ENCODE results near the gene MARCHF9. TPM values are rescaled to one million over a fixed set of nuclear protein-coding genes. Genes with fewer than 3 reads are reported as not detected.

The MARCHF9 gene
- polyA plus RNA-seq, 1 of the 3 experiments (the other 2 are of a cell fraction), result 24.2 TPM

DNA sequence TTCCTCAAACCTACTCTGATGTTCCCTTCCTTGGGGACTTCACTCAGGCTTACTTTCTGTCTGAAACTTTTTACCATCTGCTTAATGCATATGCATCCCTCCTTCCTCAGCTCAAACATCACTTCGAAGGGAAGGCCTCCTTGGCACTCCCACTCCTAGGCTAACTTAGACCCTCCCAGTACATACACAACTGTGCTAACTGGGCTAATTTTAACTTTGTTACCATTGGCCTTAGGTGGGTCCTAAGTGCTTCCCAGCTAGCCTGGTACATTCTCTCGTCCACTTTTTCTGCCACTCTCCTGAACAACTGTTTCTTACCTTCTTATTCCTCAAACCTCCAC lies 21.3 kb downstream of the MARCHF9 start:
- Histone ChIP-seq H3K4me2 (no peak overlapping the region), H3F3A (replicated peaks; ENCODE audit: insufficient read depth) (peaks cover 11% of the 10 kb centered on the region), H3K9me2 (no peaks in the 10 kb centered on the region), H3K9me3 (no peaks in the 10 kb centered on the region), H3K27ac (ENCODE audit: low read depth in 2 of 2, low read length in 1 of 2) (no peak overlapping the region), H3K4me1 (ENCODE audit: control insufficient read depth in 1 of 2, insufficient read depth in 2 of 2, low read depth in 1 of 2, low read length in 1 of 2) (peaks cover 0 to 6% of the 10 kb centered on the region in 2 experiments; a peak in 1 of 4 replicates), H3K79me2 (ENCODE audit: insufficient read depth) (peaks cover 22% of the 10 kb centered on the region), H3K27me3 (ENCODE audit: insufficient read depth) (no peaks in the 10 kb centered on the region), H3K36me3 (replicated peaks in 1 of 2; ENCODE audit: control insufficient read depth in 1 of 2, insufficient read depth in 2 of 2, low read length in 1 of 2) (peaks cover 7 to 9% of the 10 kb centered on the region in 2 experiments), H3K9ac (no peak overlapping the region), H3K4me3 (ENCODE audit: low read depth in 2 of 2, low read length in 1 of 2) (no peak overlapping the region), H2AFZ (ENCODE audit: low read depth) (no peak overlapping the region), H4K20me1 (ENCODE audit: insufficient read depth) (no peaks in the 10 kb centered on the region)
- ChIA-PET POLR2A (no interaction called here), CTCF (interaction anchor here (0.7 to 2.3 kb wide), 4 partner anchors 18 to 145 kb away, joined by 3 to 7 read pairs (median 3); no protein-coding TSS in a partner anchor)
- no peak for DNase-seq
- no peak for TF ChIP-seq RFX5 (IDR thresholded peaks at IDR 0.05; ENCODE audit: low read length)
- TF ChIP-seq CTCF (IDR thresholded peaks at IDR 0.05), result no peak
- TF ChIP-seq POLR2AphosphoS5 (IDR thresholded peaks at IDR 0.05; ENCODE audit: low read depth, low read length), result no peak
- no peak for TF ChIP-seq GABPA (IDR thresholded peaks at IDR 0.05; ENCODE audit: low read depth)
- no peak for TF ChIP-seq SMC3 (IDR thresholded peaks at IDR 0.05; ENCODE audit: low read depth, low read length)
- TF ChIP-seq EZH2phosphoT487 (IDR thresholded peaks at IDR 0.05; ENCODE audit: borderline replicate concordance, low read depth), result no peak
- no peak for TF ChIP-seq CHD2 (IDR thresholded peaks at IDR 0.05; ENCODE audit: low read length, partially characterized antibody)
- TF ChIP-seq, protein P1, sequence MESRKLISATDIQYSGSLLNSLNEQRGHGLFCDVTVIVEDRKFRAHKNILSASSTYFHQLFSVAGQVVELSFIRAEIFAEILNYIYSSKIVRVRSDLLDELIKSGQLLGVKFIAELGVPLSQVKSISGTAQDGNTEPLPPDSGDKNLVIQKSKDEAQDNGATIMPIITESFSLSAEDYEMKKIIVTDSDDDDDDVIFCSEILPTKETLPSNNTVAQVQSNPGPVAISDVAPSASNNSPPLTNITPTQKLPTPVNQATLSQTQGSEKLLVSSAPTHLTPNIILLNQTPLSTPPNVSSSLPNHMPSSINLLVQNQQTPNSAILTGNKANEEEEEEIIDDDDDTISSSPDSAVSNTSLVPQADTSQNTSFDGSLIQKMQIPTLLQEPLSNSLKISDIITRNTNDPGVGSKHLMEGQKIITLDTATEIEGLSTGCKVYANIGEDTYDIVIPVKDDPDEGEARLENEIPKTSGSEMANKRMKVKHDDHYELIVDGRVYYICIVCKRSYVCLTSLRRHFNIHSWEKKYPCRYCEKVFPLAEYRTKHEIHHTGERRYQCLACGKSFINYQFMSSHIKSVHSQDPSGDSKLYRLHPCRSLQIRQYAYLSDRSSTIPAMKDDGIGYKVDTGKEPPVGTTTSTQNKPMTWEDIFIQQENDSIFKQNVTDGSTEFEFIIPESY (IDR thresholded peaks at IDR 0.05; ENCODE audit: borderline replicate concordance, low read depth), result no peak
- no peak for TF ChIP-seq ELF1 (IDR thresholded peaks at IDR 0.05)
- TF ChIP-seq TEAD4 (IDR thresholded peaks at IDR 0.05; ENCODE audit: borderline replicate concordance, insufficient read depth), result no peak
- TF ChIP-seq TCF12 (IDR thresholded peaks at IDR 0.05), result no peak
- TF ChIP-seq, protein P2, sequence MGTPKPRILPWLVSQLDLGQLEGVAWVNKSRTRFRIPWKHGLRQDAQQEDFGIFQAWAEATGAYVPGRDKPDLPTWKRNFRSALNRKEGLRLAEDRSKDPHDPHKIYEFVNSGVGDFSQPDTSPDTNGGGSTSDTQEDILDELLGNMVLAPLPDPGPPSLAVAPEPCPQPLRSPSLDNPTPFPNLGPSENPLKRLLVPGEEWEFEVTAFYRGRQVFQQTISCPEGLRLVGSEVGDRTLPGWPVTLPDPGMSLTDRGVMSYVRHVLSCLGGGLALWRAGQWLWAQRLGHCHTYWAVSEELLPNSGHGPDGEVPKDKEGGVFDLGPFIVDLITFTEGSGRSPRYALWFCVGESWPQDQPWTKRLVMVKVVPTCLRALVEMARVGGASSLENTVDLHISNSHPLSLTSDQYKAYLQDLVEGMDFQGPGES (IDR thresholded peaks at IDR 0.05; ENCODE audit: low read depth, low read length), result no peak
- TF ChIP-seq JUND (IDR thresholded peaks at IDR 0.05), result no peak
- no peak for TF ChIP-seq MEF2A (IDR thresholded peaks at IDR 0.05; ENCODE audit: borderline replicate concordance, low read depth)
- WGBS (ENCODE audit: low lambda C conversion rate), result 92% methylated on average over 2 of the region's 2 CpGs

- no peaks in the 10 kb centered on the region for H4K20me1 ChIP-seq (ENCODE audit: insufficient read depth)
- H3K27me3 ChIP-seq (ENCODE audit: insufficient read depth), result no peaks in the 10 kb centered on the region
- CTCF ChIA-PET, result interaction anchor here (1.4 kb wide), 1 partner anchor 125 kb away, joined by 3 read pairs; no protein-coding TSS in a partner anchor
- no peaks in the 10 kb centered on the region for H3K9me3 ChIP-seq
- POLR2A ChIA-PET, result no interaction called here
- peaks cover 0 to 3% of the 10 kb centered on the region in 2 experiments; a peak in 1 of 4 replicates for H3K4me1 ChIP-seq (ENCODE audit: control insufficient read depth in 1 of 2, insufficient read depth in 2 of 2, low read depth in 1 of 2, low read length in 1 of 2)
- H3F3A ChIP-seq (replicated peaks; ENCODE audit: insufficient read depth), result peaks cover 18% of the 10 kb centered on the region
- H3K36me3 ChIP-seq (replicated peaks in 1 of 2; ENCODE audit: control insufficient read depth in 1 of 2, insufficient read depth in 2 of 2, low read length in 1 of 2), result peaks cover 7 to 9% of the 10 kb centered on the region in 2 experiments
- H3K9ac ChIP-seq, result no peak overlapping the region
- no peak for TF ChIP-seq NFIC (IDR thresholded peaks at IDR 0.05; ENCODE audit: borderline replicate concordance)
- no peak for TF ChIP-seq MXI1 (IDR thresholded peaks at IDR 0.05; ENCODE audit: low read depth, low read length)
- no peak for TF ChIP-seq ELF1 (IDR thresholded peaks at IDR 0.05)
- no peak for TF ChIP-seq FOXM1 (IDR thresholded peaks at IDR 0.05; ENCODE audit: low read depth)
- no peaks in the 10 kb centered on the region for H3K9me2 ChIP-seq
- H2AFZ ChIP-seq (ENCODE audit: low read depth), result no peak overlapping the region
- peaks cover 20% of the 10 kb centered on the region for H3K79me2 ChIP-seq (ENCODE audit: insufficient read depth)
- WGBS (ENCODE audit: low lambda C conversion rate), result 97% methylated on average over 7 of the region's 7 CpGs
- H3K4me3 ChIP-seq (ENCODE audit: low read depth in 2 of 2, low read length in 1 of 2), result no peak overlapping the region
- H3K27ac ChIP-seq (ENCODE audit: low read depth in 2 of 2, low read length in 1 of 2), result no peak overlapping the region
- H3K4me2 ChIP-seq, result no peak overlapping the region
- DNase-seq, result no peak
Observed at GRCh38 chr12:57777367-57777766, 22.5 kb downstream of the MARCHF9 start.

Data from SK-N-SH (cell line).